DND-41 (cell line): ENCODE measurements around the gene MRPS18A.

Experiments
- ATAC-seq: fragments of 200-7000 bp; cut with Tn5 transposase; 3 replicates; pipeline ENCODE4 v1.9.1; 2021; ENCODE audit warnings: low read depth; ENCODE audit not compliant: insufficient read depth
- DNase-seq: peaks from one replicate; pipeline ENCODE4 v3.0.0-alpha.2; 2020
- H2AFZ ChIP-seq: 2 replicates; pipeline ENCODE4 v1.6.0; 2012; ENCODE audit warnings: low read depth, low read length
- H3K27ac ChIP-seq: 2 replicates; pipeline ENCODE4 v1.5.1; 2012; ENCODE audit warnings: low read length, inconsistent platforms
- H3K27me3 ChIP-seq: fragments of 200-600 bp; sonication (generic); 2 replicates; pipeline ENCODE4 v1.6.0; 2012; ENCODE audit warnings: low read length, mild to moderate bottlenecking, inconsistent platforms; ENCODE audit not compliant: insufficient read depth, poor library complexity
- H3K36me3 ChIP-seq: 2 replicates; pipeline ENCODE4 v1.5.1; 2012; ENCODE audit warnings: low read length, inconsistent platforms; ENCODE audit not compliant: insufficient read depth
- H3K4me1 ChIP-seq: 2 replicates; pipeline ENCODE4 v1.5.1; 2012; ENCODE audit warnings: mild to moderate bottlenecking, low read length; ENCODE audit not compliant: insufficient read depth
- H3K4me2 ChIP-seq: 2 replicates; pipeline ENCODE4 v1.6.0; 2012; ENCODE audit warnings: mild to moderate bottlenecking, moderate library complexity, low read length, inconsistent platforms; ENCODE audit not compliant: insufficient read depth
- H3K4me3 ChIP-seq, 2 experiments: fragments of 200-600 bp in 1 of 2; shearing (Covaris generic) in 1 of 2; 2 replicates each; pipeline ENCODE4 v1.5.1; 2012 to 2016; ENCODE audit warnings: inconsistent platforms in 2 of 2, low read length in 2 of 2, mild to moderate bottlenecking in 2 of 2, low read depth in 1 of 2, moderate library complexity in 1 of 2
- H3K79me2 ChIP-seq: 2 replicates; pipeline ENCODE4 v1.6.0; 2012; ENCODE audit warnings: low read length, inconsistent platforms; ENCODE audit not compliant: insufficient read depth
- H3K9ac ChIP-seq: 2 replicates; pipeline ENCODE4 v1.6.0; 2012; ENCODE audit warnings: low read depth, mild to moderate bottlenecking, inconsistent platforms, low read length, moderate library complexity
- H3K9me3 ChIP-seq: 2 replicates; pipeline ENCODE4 v1.5.1; 2012; ENCODE audit warnings: low read length, moderate library complexity, mild to moderate bottlenecking, inconsistent platforms; ENCODE audit not compliant: insufficient read depth, severe bottlenecking
- H4K20me1 ChIP-seq: 2 replicates; pipeline ENCODE4 v1.6.0; 2012; ENCODE audit warnings: low read length; ENCODE audit not compliant: insufficient read depth
- EZH2 ChIP-seq: IDR thresholded peaks from 3 replicates; pipeline ENCODE4 v1.6.1; 2012; ENCODE audit warnings: borderline replicate concordance, low read depth, mild to moderate bottlenecking, moderate library complexity, low read length, inconsistent platforms; ENCODE audit not compliant: severe bottlenecking
- TF ChIP-seq, protein P1 (sequence below): IDR thresholded peaks from 2 replicates; pipeline ENCODE4 v1.5.1; 2012; ENCODE audit warnings: borderline replicate concordance, low read length, moderate library complexity, mild to moderate bottlenecking; ENCODE audit not compliant: poor library complexity, severe bottlenecking; ENCODE audit errors: extremely low read depth

The MRPS18A gene

DNA sequence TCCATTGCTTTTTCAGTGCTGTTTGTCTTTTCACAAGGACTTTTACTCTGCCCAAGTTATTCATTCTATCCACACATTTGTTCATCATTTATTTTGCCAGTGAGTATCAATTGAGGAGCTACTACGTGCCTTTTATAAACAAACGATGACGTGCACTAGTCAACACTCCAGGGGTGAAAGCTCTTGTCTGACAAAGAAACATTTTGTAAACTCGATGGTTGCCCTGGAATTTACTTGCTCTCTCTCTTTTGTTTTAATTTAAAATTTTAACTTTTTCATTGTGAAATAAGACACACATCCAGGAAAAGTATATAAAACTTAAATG is 8.3 kb upstream of the MRPS18A start:
- Histone ChIP-seq H3K27ac (no peak overlapping the region), H4K20me1 (no peaks in the 10 kb centered on the region), H3K4me1 (no peaks in the 10 kb centered on the region), H3K9ac (no peak overlapping the region), H3K36me3 (no peaks in the 10 kb centered on the region), H3K4me2 (no peak overlapping the region), H3K27me3 (peaks cover 9% of the 10 kb centered on the region), H2AFZ (no peak overlapping the region), H3K4me3 (no peak overlapping the region), H3K9me3 (no peaks in the 10 kb centered on the region), H3K79me2 (no peaks in the 10 kb centered on the region)
- no peak for ATAC-seq
- TF ChIP-seq, protein P1, sequence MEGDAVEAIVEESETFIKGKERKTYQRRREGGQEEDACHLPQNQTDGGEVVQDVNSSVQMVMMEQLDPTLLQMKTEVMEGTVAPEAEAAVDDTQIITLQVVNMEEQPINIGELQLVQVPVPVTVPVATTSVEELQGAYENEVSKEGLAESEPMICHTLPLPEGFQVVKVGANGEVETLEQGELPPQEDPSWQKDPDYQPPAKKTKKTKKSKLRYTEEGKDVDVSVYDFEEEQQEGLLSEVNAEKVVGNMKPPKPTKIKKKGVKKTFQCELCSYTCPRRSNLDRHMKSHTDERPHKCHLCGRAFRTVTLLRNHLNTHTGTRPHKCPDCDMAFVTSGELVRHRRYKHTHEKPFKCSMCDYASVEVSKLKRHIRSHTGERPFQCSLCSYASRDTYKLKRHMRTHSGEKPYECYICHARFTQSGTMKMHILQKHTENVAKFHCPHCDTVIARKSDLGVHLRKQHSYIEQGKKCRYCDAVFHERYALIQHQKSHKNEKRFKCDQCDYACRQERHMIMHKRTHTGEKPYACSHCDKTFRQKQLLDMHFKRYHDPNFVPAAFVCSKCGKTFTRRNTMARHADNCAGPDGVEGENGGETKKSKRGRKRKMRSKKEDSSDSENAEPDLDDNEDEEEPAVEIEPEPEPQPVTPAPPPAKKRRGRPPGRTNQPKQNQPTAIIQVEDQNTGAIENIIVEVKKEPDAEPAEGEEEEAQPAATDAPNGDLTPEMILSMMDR: no peak
- TF ChIP-seq EZH2: no peak
- DNase-seq: no peak

GRCh38 chr6:43695215-43695966 is 7.8 kb upstream of the MRPS18A start:
- H3K4me3 ChIP-seq: no peak overlapping the region
- no peak overlapping the region for H3K9ac ChIP-seq
- no peak overlapping the region for H3K4me2 ChIP-seq
- peaks cover 9% of the 10 kb centered on the region for H3K27me3 ChIP-seq
- TF ChIP-seq, protein P1: no peak
- no peak for TF ChIP-seq EZH2
- H3K79me2 ChIP-seq: no peaks in the 10 kb centered on the region
- no peaks in the 10 kb centered on the region for H3K36me3 ChIP-seq
- DNase-seq: no peak
- H3K27ac ChIP-seq: no peak overlapping the region
- no peaks in the 10 kb centered on the region for H3K4me1 ChIP-seq
- no peak for ATAC-seq
- H3K9me3 ChIP-seq: no peaks in the 10 kb centered on the region
- no peaks in the 10 kb centered on the region for H4K20me1 ChIP-seq
- H2AFZ ChIP-seq: no peak overlapping the region

DNA sequence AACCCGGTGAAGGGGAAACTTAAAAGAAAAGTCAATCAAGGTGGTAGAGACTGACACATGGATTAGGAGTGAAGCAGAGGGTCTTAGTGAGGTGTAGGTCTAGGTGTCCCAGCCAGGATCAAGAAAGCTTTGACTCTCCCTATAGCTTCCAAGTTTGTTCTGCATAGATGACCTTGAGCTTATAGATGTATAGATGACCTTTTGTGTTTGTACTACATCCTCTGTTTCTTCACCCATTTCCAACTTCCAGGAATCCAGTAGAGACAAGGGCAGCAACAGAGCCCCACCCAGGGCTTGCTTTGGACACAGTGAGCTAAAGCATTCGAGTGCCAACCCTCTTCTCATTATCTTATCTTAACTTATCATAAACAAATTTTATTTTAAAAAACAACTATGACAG is 1.8 kb upstream of the MRPS18A start:
- no peak for ATAC-seq
- Histone ChIP-seq H3K9me3 (no peaks in the 10 kb centered on the region), H3K4me1 (peaks cover 30% of the 10 kb centered on the region), H2AFZ (no peak overlapping the region), H3K9ac (no peak overlapping the region), H3K4me3 (no peak overlapping the region), H3K79me2 (peaks cover 36% of the 10 kb centered on the region), H3K4me2 (no peak overlapping the region), H4K20me1 (peaks cover 4% of the 10 kb centered on the region; the same call in 1 of the 2 replicates), H3K36me3 (no peaks in the 10 kb centered on the region), H3K27ac (no peak overlapping the region), H3K27me3 (peaks cover 3% of the 10 kb centered on the region)
- no peak for TF ChIP-seq EZH2
- TF ChIP-seq, protein P1: no peak
- DNase-seq: no peak

DNA sequence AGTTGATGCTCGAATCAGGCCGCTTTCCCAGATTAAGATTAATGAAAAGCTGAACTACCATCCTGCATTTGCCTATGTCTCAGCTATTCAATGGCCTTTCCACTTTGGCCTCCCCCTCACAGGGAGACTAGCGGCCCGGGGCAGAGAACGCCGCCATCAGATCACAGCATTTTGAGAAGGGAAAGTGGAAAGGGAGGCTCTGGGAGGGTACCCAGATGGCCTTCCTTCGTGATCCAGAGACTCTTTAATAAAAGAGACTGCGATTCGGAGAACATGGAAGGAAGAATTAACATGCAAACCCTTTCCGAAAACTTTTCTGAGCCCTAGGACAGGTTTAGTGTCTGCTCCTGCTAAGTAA is 533 bp downstream of the MRPS18A start:
- DNase-seq (no peak), ATAC-seq (0 out of 3 replicates have a peak, but pooled peaks have one; percentile 12)
- Histone ChIP-seq H2AFZ (peak overlapping the region; percentile 89), H3K9ac (peak overlapping the region; percentile 75), H3K9me3 (no peaks in the 10 kb centered on the region), H3K79me2 (peaks cover 60% of the 10 kb centered on the region), H3K4me2 (peak overlapping the region; percentile 67), H3K36me3 (peaks cover 6% of the 10 kb centered on the region; the same call in 1 of the 2 replicates), H3K4me3 (peak overlapping the region; percentile 88 to 93), H3K27me3 (peaks cover 3% of the 10 kb centered on the region), H3K4me1 (peaks cover 30% of the 10 kb centered on the region), H4K20me1 (peaks cover 25% of the 10 kb centered on the region; the same call in 1 of the 2 replicates), H3K27ac (peak overlapping the region; percentile 74)
- TF ChIP-seq EZH2: no peak
- TF ChIP-seq, protein P1: no peak
